Posterior vena cava (tissue), 2 donors: ENCODE measurements around the gene MYL4. TPM values are rescaled to one million over a fixed set of nuclear protein-coding genes. Genes with fewer than 3 reads are reported as not detected.

Experiments
- DNase-seq: peaks from one replicate; pipeline ENCODE4 v3.0.0-alpha.2; 2020; ENCODE audit warnings: low spot score
- intact Hi-C, 2 donors: fragments of 100-400 bp; cut with DNase I; formaldehyde crosslinking; loops; one replicate each; pipeline versions ENCODE4 v1.14.1 to v1.14.2; 2022 to 2023
- total RNA-seq, 2 donors: library from RNA; stranded (reverse); fragmentation: NEBNext Ultra II Directional; extraction: Animal tissue kit (Norgen Biotek cat#: 25700); gene quantifications; one replicate each; pipeline ENCODE4 v1.2.1, GENCODE V29; 2021
- donor health status: DM: yes; HTN: yes; CAD: no.
- donor health status: DM: yes; HTN: yes; CAD: no.

The MYL4 gene
- total RNA-seq, 2 donors from 2014 or later, result 2.0 to 2.8 TPM

- intact Hi-C loops, result loop anchor here (2.0 to 5.0 kb wide), 2 partner anchors 83 to 85 kb away; no protein-coding TSS in a partner anchor
- no peak for DNase-seq
Observed at GRCh38 chr17:47231866-47232265, 22.7 kb downstream of the MYL4 start.

DNA sequence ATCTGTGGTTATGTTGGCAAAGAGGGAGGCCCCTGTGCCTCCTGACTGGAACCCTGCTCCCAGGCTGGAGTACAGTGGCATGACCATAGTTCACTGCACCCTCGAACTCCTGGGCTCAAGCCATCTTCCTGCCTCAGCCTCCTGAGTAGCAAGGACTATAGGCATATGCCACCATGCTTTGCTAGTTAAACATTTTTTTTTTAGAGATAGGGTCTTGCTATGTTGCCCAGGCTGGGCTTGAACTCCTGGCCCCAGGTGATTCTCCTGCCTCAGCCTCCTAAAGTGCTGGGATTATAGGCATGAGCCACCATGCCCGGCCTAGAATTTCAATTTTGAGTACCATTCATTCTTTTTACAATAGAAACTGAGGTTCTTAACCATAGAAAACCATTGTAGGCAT lies 23.3 kb downstream of the MYL4 start:
- intact Hi-C loops, result loop anchor here in 1 of 2 donors (5.0 kb wide), 1 partner anchor 85 kb away; no protein-coding TSS in a partner anchor
- no peak for DNase-seq

DNA sequence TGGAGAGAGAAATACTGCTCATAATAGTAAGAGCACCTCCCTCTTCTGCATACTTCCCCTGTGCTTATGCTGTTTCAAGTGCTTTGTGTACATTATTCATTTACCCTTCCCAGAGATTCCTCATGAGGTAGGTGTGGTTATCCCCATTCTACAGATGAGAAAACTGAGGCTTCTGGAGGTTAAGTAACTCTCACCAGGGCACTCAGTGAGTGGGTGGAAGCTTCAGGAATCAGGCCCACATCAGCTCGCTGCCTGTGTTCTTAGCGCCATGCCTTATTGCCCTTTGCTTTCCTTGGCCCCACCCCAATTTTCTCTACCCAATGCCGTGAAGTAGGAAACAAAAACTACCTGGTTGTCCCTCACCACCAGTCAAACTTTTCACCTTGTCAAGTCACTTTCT lies 26.4 kb downstream of the MYL4 start:
- no peak for DNase-seq
- intact Hi-C loops, result no loop called here

DNA sequence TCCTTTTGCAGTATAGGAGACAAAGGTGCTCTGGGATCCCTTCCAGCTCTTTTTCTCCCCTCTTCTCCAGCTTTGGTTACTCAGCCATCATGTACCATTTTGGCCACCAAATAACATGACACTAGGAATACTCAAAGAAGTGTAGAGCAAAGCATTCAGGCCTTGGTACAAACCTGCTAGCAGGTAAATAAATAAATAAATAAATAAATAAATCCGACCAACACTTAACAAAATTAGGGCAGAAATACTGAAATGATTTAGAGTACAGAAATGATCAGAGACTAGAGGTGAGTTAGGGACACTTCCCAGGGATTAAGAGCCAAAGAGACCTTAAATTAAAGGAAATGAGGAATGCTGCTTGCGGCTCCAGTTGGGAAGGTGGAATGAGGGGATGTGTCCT lies 26.8 kb downstream of the MYL4 start:
- no peak for DNase-seq
- intact Hi-C loops, result no loop called here

GRCh38 chr17:47237841-47238240 lies 28.7 kb downstream of the MYL4 start:
- intact Hi-C loops, result no loop called here
- DNase-seq, result no peak

DNA sequence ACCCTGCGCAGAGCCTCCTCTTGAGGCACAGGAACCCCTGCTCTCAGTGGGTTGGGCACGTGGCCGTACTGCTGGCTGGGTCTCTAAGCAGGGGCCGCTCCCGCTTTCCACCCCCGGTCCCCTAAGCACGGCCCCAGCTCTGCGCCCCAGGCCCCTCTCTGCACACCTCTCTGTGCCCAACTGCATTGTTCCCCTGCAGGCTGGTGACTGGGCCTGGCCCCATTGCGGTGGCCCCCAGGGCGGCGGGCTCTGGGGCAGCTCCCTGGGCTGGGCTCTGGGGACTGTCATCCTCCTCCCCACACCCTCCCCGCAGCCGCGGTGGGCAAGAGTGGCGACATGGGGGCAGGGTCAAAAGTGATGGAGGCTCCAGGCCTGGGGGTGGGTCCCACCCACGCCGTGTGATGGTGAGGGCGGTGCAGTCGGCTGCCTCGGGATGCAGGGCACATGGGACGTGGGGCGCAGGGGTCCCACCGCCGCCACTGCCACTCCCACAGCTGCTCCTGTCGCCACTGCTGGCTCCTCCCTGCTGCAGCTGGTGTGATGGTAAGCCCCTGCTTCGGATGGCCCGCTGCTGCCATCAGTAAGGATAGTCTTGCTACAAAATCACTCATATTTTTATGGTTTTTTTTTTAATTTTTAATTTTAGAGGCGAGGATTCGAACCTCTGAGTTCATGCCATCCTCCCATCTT lies 29.3 kb downstream of the MYL4 start:
- intact Hi-C loops, result no loop called here

DNA sequence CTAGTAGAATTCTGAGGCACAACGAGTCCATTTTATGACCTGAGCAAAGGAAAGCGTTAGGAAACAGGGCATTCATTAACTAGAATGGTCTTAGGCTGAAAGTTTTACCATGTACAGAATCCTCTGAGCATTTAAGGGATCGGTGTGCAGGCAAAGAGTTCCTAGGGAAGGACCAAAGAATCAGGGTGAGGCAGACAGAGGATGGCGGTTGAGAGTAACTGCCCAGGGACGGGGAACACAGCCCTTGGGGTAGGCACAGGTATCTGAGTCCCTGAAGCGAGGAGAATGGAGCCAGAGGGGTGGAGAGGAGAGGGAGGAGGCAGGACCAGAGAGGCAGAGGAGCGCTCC lies 30.4 kb downstream of the MYL4 start:
- intact Hi-C loops, result no loop called here
- no peak for DNase-seq

More for the DNA sequence above, 29.3 kb downstream of the MYL4 start:
- DNase-seq, result no peak

DNA sequence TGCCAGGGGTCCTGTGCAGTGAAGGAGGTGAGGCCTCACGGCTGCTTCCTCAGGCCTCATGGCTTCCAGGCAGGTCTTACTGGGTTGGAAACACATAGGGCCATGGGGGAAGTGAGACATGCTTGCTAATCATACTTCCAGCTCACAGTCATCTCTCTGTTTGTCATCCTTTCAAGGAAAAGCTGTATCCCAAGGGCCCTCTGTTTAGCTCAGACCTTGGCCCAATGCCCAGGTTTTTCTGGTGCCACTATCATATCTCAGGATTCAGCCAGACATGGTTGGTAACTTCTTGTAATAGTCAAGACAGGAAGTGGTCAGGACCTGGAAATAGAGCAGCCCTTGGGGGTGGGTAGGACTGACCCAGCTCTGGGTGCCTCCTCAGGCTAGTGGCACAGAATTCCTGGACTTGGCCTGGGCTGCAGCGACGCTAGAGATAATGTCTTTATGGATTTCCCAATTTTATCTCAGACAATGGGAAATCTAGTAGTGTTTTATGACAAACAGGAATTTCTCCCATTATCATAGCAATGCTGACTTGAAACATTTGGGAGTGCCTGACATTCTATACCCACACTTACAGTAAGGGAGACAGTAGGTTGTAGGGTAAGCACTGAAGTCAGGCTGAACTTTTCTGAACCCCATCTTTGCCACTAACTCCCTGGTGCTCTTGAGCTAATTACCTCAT lies 31.0 kb downstream of the MYL4 start:
- peak; percentile 94 for DNase-seq
- intact Hi-C loops, result loop anchor here in 1 of 2 donors (2.0 kb wide), 1 partner anchor 35 kb away; no protein-coding TSS in a partner anchor

DNA sequence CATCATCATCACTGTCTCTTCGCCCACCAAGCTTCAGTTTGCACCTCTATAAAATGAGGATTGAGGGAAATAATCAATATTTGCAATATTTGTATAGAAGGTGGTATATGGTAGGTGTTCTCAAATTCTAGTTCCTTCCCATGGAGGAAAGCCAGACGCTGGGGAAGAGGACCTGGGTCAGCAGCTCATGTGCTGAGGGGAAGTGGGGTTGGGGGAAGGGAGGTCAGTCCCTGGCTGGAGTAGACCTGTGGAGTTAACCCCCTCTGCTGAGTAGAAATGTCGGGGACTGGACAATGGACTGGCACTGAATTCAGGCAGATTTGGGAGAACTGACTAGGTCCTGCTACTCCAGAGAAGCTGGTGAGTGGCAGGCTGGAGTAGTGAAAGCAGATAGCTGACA lies 31.7 kb downstream of the MYL4 start:
- no peak for DNase-seq
- intact Hi-C loops, result loop anchor here in 1 of 2 donors (2.0 kb wide), 1 partner anchor 34 kb away; no protein-coding TSS in a partner anchor

- intact Hi-C loops, result no loop called here
- DNase-seq, result no peak
Observed at GRCh38 chr17:47242648-47243047, 33.5 kb downstream of the MYL4 start.

GRCh38 chr17:47243737-47244598 lies 34.8 kb downstream of the MYL4 start:
- no peak for DNase-seq
- intact Hi-C loops, result no loop called here

DNA sequence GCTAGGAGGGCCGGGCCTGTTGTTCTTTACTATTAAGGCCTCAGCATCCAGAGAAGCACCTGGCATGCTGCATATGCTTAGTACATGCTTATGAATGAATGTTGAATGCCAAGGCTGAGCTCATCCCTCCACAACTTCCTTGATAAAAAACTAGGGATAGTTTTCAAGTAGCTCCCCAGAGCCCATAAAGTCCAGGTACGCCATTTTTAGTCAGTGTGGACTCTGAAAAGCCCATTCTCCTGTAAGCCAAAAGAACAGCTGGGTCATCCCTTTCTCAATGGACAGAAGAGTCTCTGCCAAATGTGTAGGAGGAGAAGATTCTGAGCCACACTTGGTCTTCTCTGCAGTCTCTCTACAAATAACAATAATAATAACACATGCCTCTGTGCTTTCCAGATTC lies 35.5 kb downstream of the MYL4 start:
- intact Hi-C loops, result no loop called here
- no peak for DNase-seq

GRCh38 chr17:47246120-47246519 lies 37.0 kb downstream of the MYL4 start:
- DNase-seq, result no peak
- intact Hi-C loops, result no loop called here

DNA sequence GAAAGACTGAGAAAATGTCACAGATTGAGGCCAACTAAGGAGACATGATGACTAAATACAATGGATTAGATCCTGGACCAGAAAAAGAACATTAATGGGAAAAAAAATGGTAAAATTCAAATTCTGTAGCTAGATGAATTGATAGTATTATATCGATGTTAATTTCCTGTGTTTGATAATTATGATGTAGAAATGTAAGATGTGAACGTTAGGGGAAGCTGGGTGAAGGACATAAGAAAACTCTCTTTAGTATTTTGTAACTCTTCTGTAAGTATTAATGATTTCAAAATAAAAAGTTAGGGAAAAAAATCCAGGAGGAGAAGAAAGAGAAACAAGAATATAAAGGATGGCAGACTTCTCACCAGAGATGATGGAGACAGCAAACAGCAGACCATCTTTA lies 41.7 kb downstream of the MYL4 start:
- DNase-seq, result no peak
- intact Hi-C loops, result no loop called here

- DNase-seq, result no peak
- intact Hi-C loops, result no loop called here
Observed at GRCh38 chr17:47251421-47251940, 42.3 kb downstream of the MYL4 start.

GRCh38 chr17:47252209-47252608 lies 43.1 kb downstream of the MYL4 start:
- no peak for DNase-seq
- intact Hi-C loops, result no loop called here

DNA sequence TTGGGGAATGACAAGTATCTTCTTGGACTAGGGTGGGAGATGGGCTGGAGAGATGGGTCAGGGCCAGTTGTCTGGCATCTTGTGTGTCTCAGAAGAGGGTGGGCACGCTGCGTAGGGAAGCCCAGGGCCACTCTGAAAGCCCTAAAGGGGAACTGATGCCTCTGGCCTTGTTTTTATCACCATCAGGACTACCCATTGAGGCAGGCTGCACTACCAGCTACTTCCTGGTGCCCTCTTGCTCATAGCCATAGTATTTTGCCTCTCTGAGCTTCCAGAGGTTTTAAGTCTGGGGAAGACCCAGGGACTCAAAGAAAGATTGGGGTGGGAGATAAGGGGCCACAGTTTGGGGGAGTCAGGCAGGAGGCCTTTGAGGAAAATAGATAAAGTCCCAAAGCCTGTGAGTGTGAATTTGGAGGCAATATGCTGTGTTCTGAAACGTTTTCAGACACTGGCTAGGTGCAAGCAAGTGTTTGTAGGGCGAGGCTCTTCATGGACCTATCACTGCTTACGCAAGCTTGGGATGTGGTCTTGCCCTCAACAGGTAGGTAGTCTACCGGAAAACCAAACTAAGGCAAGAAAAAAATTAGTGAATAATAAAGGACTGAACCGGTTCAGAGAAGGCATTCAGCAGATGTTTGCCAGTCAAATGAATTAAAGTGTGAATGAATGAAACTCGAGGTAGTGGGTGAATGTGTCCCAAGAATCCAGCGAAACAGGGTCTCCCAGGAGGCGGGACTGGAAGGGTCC lies 43.8 kb downstream of the MYL4 start:
- intact Hi-C loops, result no loop called here

GRCh38 chr17:47253541-47254402 lies 44.6 kb downstream of the MYL4 start, which contains the start of gene ITGB3:
TSS of gene ITGB3 (plus strand) at chr17:47253827. CDS start at chr17:47253862, 35 bp downstream.
- DNase-seq, result peak; percentile 93
- intact Hi-C loops, result loop anchor here in 1 of 2 donors (2.0 kb wide), 1 partner anchor 61 kb away; no protein-coding TSS in a partner anchor

More for the DNA sequence above, 43.8 kb downstream of the MYL4 start:
- DNase-seq, result no peak
